ENCODE results near the gene KIF3C. TPM values are rescaled to one million over a fixed set of nuclear protein-coding genes. Genes with fewer than 3 reads are reported as not detected.

KIF3C gene
- polyA plus RNA-seq, 2 of the 4 experiments (the other 2 are of a cell fraction) = 17.1 to 77.4 TPM

- no peak for DNase-seq (ENCODE audit: low read depth in 1 of 2, low spot score in 1 of 2)
- POLR2A ChIA-PET = interaction anchor here (1.0 to 2.6 kb wide), 7 partner anchors 11 to 62 kb away, joined by 3 to 21 read pairs (median 4); partner anchors contain the start of gene RAB10
- peak overlapping the region; percentile 69 for H3K4me2 ChIP-seq
Observed at GRCh38 chr2:26011609-26011989, 29.3 kb upstream of the KIF3C start.

GRCh38 chr2:26010943-26011342 is 28.6 kb upstream of the KIF3C start:
- ChIA-PET POLR2A (interaction anchor here (1.0 to 2.6 kb wide), 5 partner anchors 10 to 25 kb away, joined by 3 to 21 read pairs (median 8); partner anchors contain the start of gene RAB10), CTCF (interaction anchor here (1.2 to 5.7 kb wide), 11 partner anchors 10 to 134 kb away, joined by 3 to 47 read pairs (median 11); partner anchors contain the start of gene RAB10)
- Histone ChIP-seq H3K9me3 (peaks cover 7% of the 10 kb centered on the region; the same call in 1 of the 3 replicates), H3K4me2 (peak overlapping the region; percentile 69), H3K4me3 (no peak overlapping the region), H3K4me1 (peaks cover 67% of the 10 kb centered on the region), H3K27ac (peak overlapping the region; percentile 90 to 93)
- ATAC-seq (no peak), FAIRE-seq (no peak), DNase-seq (ENCODE audit: low read depth in 1 of 2, low spot score in 1 of 2) (no peak)
- WGBS (ENCODE audit: missing lambda C conversion rate) = 27% methylated on average over 3 of the region's 3 CpGs
- TF ChIP-seq FOSL2 (IDR thresholded peaks at IDR 0.05) (no peak), FOSL2 (CRISPR knock-in tag; IDR thresholded peaks at IDR 0.05) (no peak), CTCF (IDR thresholded peaks at IDR 0.05) (peak; percentile 38; the same call in 2 of the 3 replicates), HDAC2 (IDR thresholded peaks at IDR 0.05) (0 out of 2 replicates have a peak, but pooled peaks have one; percentile 4), SMC3 (IDR thresholded peaks at IDR 0.05) (peak; percentile 33; the same call in 1 of the 3 replicates), CHD4 (IDR thresholded peaks at IDR 0.05; ENCODE audit: borderline replicate concordance) (no peak; the same call in 1 of the 2 replicates), PBX3 (IDR thresholded peaks at IDR 0.05) (no peak), RAD21 (conservative IDR thresholded peaks at IDR 0.05 in 1 of 2, IDR thresholded peaks at IDR 0.05 in 1 of 2) (peak; percentile 29 to 65; a peak in 3 of 5 replicates), PHF8 (IDR thresholded peaks at IDR 0.05; ENCODE audit: borderline replicate concordance, low read depth) (no peak)

More at GRCh38 chr2:26011609-26011989, 29.3 kb upstream of the KIF3C start:
- Histone ChIP-seq H3K27ac (peak overlapping the region; percentile 90 to 93), H3K4me1 (peaks cover 74% of the 10 kb centered on the region), H3K9me3 (peaks cover 7% of the 10 kb centered on the region; the same call in 1 of the 3 replicates), H3K4me3 (no peak overlapping the region)
- peak; percentile 39 for FAIRE-seq
- CTCF ChIA-PET = interaction anchor here (1.1 to 5.7 kb wide), 13 partner anchors 9 to 133 kb away, joined by 3 to 47 read pairs (median 4); partner anchors contain the start of gene RAB10
- WGBS (ENCODE audit: missing lambda C conversion rate) = 22% methylated on average over 6 of the region's 6 CpGs
- no peak for TF ChIP-seq NFE2L2 (conservative IDR thresholded peaks at IDR 0.05; ENCODE audit: low read length)
- TF ChIP-seq CHD2 (IDR thresholded peaks at IDR 0.05; ENCODE audit: low read length, partially characterized antibody) = no peak
- TF ChIP-seq ZFP36 (IDR thresholded peaks at IDR 0.05; ENCODE audit: borderline replicate concordance, partially characterized antibody) = no peak
- peak; percentile 62; the same call in 1 of the 2 replicates for TF ChIP-seq TP53 (CRISPR knock-in tag; IDR thresholded peaks at IDR 0.05)
- TF ChIP-seq EHF (CRISPR knock-in tag; IDR thresholded peaks at IDR 0.05) = peak; percentile 44; the same call in 1 of the 2 replicates
- no peak for TF ChIP-seq KDM5A (IDR thresholded peaks at IDR 0.05)
- TF ChIP-seq HOXB5 (CRISPR knock-in tag; IDR thresholded peaks at IDR 0.05) = peak; percentile 69; the same call in 1 of the 2 replicates
- TF ChIP-seq EP300 (IDR thresholded peaks at IDR 0.05) = no peak
- TF ChIP-seq POLR2A (IDR thresholded peaks at IDR 0.05; ENCODE audit: low read length) = no peak
- TF ChIP-seq MYC (IDR thresholded peaks at IDR 0.05; ENCODE audit: borderline replicate concordance, low read length) = no peak
- 0 out of 4 replicates have a peak, but pooled peaks of 1 of the 2 experiments have one; percentile 14 for TF ChIP-seq CEBPB (IDR thresholded peaks at IDR 0.05)
- TF ChIP-seq SREBF2 (IDR thresholded peaks at IDR 0.05) = no peak
- TF ChIP-seq KDM1A (IDR thresholded peaks at IDR 0.05; ENCODE audit: low read depth) = no peak
- no peak for TF ChIP-seq NPAS2 (CRISPR knock-in tag; IDR thresholded peaks at IDR 0.05; ENCODE audit: borderline replicate concordance)
- 0 out of 2 replicates have a peak, but pooled peaks have one; percentile 17 for TF ChIP-seq TFCP2L1 (CRISPR knock-in tag; IDR thresholded peaks at IDR 0.05)
- TF ChIP-seq GATA3 (IDR thresholded peaks at IDR 0.05; ENCODE audit: borderline replicate concordance) = no peak
- TF ChIP-seq RFX5 (IDR thresholded peaks at IDR 0.05) = 0 out of 2 replicates have a peak, but pooled peaks have one; percentile 32
- no peak for ATAC-seq

All from A549 (cell line).